Suprapubic skin (tissue), 4 donors: ENCODE measurements around the gene IGFBP2. TPM values are rescaled to one million over a fixed set of nuclear protein-coding genes. Genes with fewer than 3 reads are reported as not detected.

Source experiments
- DNase-seq, 2 donors: peaks; one replicate each; pipeline ENCODE4 v3.0.0-alpha.2; 2019; ENCODE audit warnings: low spot score in 2 of 2
- H3K27ac ChIP-seq: fragments of 200-600 bp; sonication (generic); one replicate; pipeline ENCODE4 v1.5.1; 2019
- H3K27me3 ChIP-seq: fragments of 200-600 bp; sonication (generic); one replicate; pipeline ENCODE4 v1.5.1; 2019
- H3K36me3 ChIP-seq: fragments of 200-600 bp; sonication (generic); one replicate; pipeline ENCODE4 v1.5.1; 2019
- H3K4me1 ChIP-seq: fragments of 200-600 bp; sonication (generic); one replicate; pipeline ENCODE4 v1.5.1; 2019
- H3K4me3 ChIP-seq: fragments of 200-600 bp; sonication (generic); one replicate; pipeline ENCODE4 v1.5.1; 2019; ENCODE audit warnings: mild to moderate bottlenecking
- H3K9me3 ChIP-seq: fragments of 200-600 bp; sonication (generic); one replicate; pipeline ENCODE4 v1.5.1; 2019
- EP300 ChIP-seq: sonication (generic); formaldehyde crosslinking; IDR thresholded peaks from one replicate; pipeline ENCODE4 v1.6.1; 2017; ENCODE audit warnings: antibody characterized with exemption
- POLR2A ChIP-seq, 2 donors: fragments of 450-650 bp; IDR thresholded peaks; one replicate each; pipeline ENCODE4 v1.6.1; 2017; ENCODE audit warnings: antibody characterized with exemption in 2 of 2, mild to moderate bottlenecking in 2 of 2, moderate library complexity in 2 of 2
- POLR2AphosphoS5 ChIP-seq, 3 donors: sonication (generic); formaldehyde crosslinking; IDR thresholded peaks; one replicate each; pipeline ENCODE4 v1.6.1; 2017; ENCODE audit warnings: antibody characterized with exemption in 3 of 3
- WGBS: methylation state at CpG from one replicate; pipeline ENCODE4 v1.1.5; 2018; 5-methylcytosine and 5-hydroxymethylcytosine counted together
- total RNA-seq, 4 donors: library from RNA; depleted of rRNA; stranded (reverse); fragments of >200 nt; gene quantifications; one replicate each; pipeline ENCODE4 v1.1.0, GENCODE V29; 2016
- TF ChIP-seq, protein P1 (sequence below), 2 donors: fragments of 200-600 bp in 1 of 2; fragments of 450-650 bp in 1 of 2; sonication (generic) in 1 of 2; IDR thresholded peaks; one replicate each; pipeline ENCODE4 v1.5.1; 2016 to 2019; ENCODE audit warnings: antibody characterized with exemption in 2 of 2, mild to moderate bottlenecking in 1 of 2, moderate library complexity in 1 of 2

Gene IGFBP2
- total RNA-seq, 4 donors from 2014 or later = 7.5 to 28.3 (median 18.7) TPM

- 35% methylated on average over 1 of the region's 1 CpG for WGBS
- H3K9me3 ChIP-seq = no peaks in the 10 kb centered on the region
- peak overlapping the region; percentile 91 for H3K27ac ChIP-seq
- peaks cover 70% of the 10 kb centered on the region for H3K4me1 ChIP-seq
- H3K27me3 ChIP-seq = peaks cover 12% of the 10 kb centered on the region
- TF ChIP-seq POLR2AphosphoS5 (IDR thresholded peaks at IDR 0.05) (no peak), EP300 (no peak), POLR2A (IDR thresholded peaks at IDR 0.05) (no peak)
- TF ChIP-seq, protein P1, sequence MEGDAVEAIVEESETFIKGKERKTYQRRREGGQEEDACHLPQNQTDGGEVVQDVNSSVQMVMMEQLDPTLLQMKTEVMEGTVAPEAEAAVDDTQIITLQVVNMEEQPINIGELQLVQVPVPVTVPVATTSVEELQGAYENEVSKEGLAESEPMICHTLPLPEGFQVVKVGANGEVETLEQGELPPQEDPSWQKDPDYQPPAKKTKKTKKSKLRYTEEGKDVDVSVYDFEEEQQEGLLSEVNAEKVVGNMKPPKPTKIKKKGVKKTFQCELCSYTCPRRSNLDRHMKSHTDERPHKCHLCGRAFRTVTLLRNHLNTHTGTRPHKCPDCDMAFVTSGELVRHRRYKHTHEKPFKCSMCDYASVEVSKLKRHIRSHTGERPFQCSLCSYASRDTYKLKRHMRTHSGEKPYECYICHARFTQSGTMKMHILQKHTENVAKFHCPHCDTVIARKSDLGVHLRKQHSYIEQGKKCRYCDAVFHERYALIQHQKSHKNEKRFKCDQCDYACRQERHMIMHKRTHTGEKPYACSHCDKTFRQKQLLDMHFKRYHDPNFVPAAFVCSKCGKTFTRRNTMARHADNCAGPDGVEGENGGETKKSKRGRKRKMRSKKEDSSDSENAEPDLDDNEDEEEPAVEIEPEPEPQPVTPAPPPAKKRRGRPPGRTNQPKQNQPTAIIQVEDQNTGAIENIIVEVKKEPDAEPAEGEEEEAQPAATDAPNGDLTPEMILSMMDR (IDR thresholded peaks at IDR 0.05) = no peak
- DNase-seq = no peak
- H3K36me3 ChIP-seq = no peaks in the 10 kb centered on the region
- no peak overlapping the region for H3K4me3 ChIP-seq
These were observed 63.1 kb downstream of the IGFBP2 start for GRCh38 chr2:216696321-216696720.

- Histone ChIP-seq H3K27ac (no peak overlapping the region), H3K9me3 (no peaks in the 10 kb centered on the region), H3K27me3 (peaks cover 12% of the 10 kb centered on the region), H3K4me1 (peaks cover 65% of the 10 kb centered on the region), H3K4me3 (no peak overlapping the region), H3K36me3 (no peaks in the 10 kb centered on the region)
- no peak for DNase-seq
- WGBS = 24% methylated on average over 7 of the region's 7 CpGs
- TF ChIP-seq, protein P1 (IDR thresholded peaks at IDR 0.05) = peak; percentile 42 to 52
- TF ChIP-seq EP300 (no peak), POLR2A (IDR thresholded peaks at IDR 0.05) (no peak)
These were observed 63.7 kb downstream of the IGFBP2 start for GRCh38 chr2:216696751-216697560.

DNA sequence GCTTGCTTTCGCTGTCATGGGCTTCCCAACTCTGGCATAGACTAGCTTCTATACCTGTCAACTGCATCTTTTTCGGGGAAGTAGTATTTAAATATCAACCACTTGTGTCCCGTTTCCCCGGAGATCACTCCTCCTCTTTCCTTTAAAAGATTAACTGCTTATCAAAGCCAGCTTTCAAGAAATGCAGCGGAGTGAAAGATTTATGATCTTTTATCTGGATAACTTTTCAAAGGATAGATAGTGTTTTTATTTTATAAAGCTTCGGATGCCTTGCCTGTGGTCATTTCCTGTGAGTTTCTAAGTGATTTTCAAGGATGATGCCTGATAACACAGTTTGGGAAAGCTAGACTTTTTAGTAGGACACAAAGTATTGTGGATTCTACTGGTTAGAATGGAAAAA, 65.1 kb downstream of the IGFBP2 start:
- peak overlapping the region; percentile 16 for H3K27ac ChIP-seq
- H3K36me3 ChIP-seq = no peaks in the 10 kb centered on the region
- no peak for TF ChIP-seq POLR2AphosphoS5 (IDR thresholded peaks at IDR 0.05)
- TF ChIP-seq, protein P1 (IDR thresholded peaks at IDR 0.05) = no peak
- no peak for TF ChIP-seq POLR2A (IDR thresholded peaks at IDR 0.05)
- TF ChIP-seq EP300 = no peak
- no peak for DNase-seq
- H3K9me3 ChIP-seq = no peaks in the 10 kb centered on the region
- 48% methylated on average over 6 of the region's 6 CpGs for WGBS
- H3K4me1 ChIP-seq = peaks cover 52% of the 10 kb centered on the region
- H3K4me3 ChIP-seq = no peak overlapping the region
- peaks cover 12% of the 10 kb centered on the region for H3K27me3 ChIP-seq

- no peak for TF ChIP-seq POLR2AphosphoS5 (IDR thresholded peaks at IDR 0.05)
- TF ChIP-seq, protein P1 (IDR thresholded peaks at IDR 0.05) = peak; percentile 30 to 48
- peaks cover 11% of the 10 kb centered on the region for H3K27me3 ChIP-seq
- H3K27ac ChIP-seq = no peak overlapping the region
- no peaks in the 10 kb centered on the region for H3K9me3 ChIP-seq
- H3K36me3 ChIP-seq = no peaks in the 10 kb centered on the region
- WGBS = 14% methylated on average over 5 of the region's 5 CpGs
- no peak overlapping the region for H3K4me3 ChIP-seq
- peaks cover 46% of the 10 kb centered on the region for H3K4me1 ChIP-seq
- no peak for DNase-seq
These were observed 65.7 kb downstream of the IGFBP2 start for GRCh38 chr2:216698895-216699294.

DNA sequence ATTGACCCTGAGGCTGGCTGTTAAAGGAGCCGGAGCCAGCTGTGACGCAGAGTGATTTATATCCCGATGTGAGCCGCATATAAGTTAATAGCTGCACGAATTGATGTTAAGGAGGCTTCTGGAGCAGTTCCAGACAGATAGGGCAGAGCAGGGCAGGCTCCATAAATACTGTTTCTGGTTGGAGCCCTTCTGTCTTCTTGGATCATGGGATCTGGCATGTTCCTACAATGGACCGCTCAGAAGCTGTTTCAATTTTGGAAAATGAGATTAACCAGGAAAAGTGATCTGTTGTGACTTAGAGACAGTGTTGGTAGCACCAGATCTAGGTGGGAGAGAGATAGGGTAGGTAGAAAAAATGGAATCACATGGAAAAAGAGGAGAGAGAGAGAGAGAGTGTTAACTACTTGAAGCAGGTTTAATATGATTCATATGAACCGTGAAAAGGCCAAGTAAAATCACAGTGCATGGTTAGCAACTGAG, 66.9 kb downstream of the IGFBP2 start:
- TF ChIP-seq POLR2AphosphoS5 (IDR thresholded peaks at IDR 0.05) = no peak
- TF ChIP-seq POLR2A (IDR thresholded peaks at IDR 0.05) = no peak
- TF ChIP-seq EP300 = no peak
- TF ChIP-seq, protein P1 (IDR thresholded peaks at IDR 0.05) = no peak
- 36% methylated on average over 7 of the region's 7 CpGs for WGBS
- Histone ChIP-seq H3K9me3 (no peaks in the 10 kb centered on the region), H3K36me3 (no peaks in the 10 kb centered on the region), H3K4me1 (peaks cover 33% of the 10 kb centered on the region), H3K27ac (no peak overlapping the region), H3K27me3 (peaks cover 3% of the 10 kb centered on the region), H3K4me3 (no peak overlapping the region)
- no peak for DNase-seq
